T-helper 17 cell (primary cell): Measurements from ENCODE around the gene PPARG. TPM values are rescaled to one million over a fixed set of nuclear protein-coding genes. Genes with fewer than 3 reads are reported as not detected.

Source experiments
- ATAC-seq: fragments of 150-1000 bp; cut with Tn5 transposase; 2 replicates; pipeline ENCODE4 v1.10.0; 2021; ENCODE audit warnings: mild to moderate bottlenecking, moderate library complexity
- DNase-seq, 3 donors: peaks; one replicate each; pipeline versions ENCODE4 v3.0.0 to v3.0.0-alpha.2; 2020 to 2021
- H3K9me3 ChIP-seq: one replicate; pipeline ENCODE4 v1.7.0; 2013; ENCODE audit warnings: low read length, mild to moderate bottlenecking; ENCODE audit not compliant: control insufficient read depth, poor library complexity, severe bottlenecking
- H3K27ac Mint-ChIP-seq: one replicate; pipeline ENCODE4 v1.8.0; 2022; ENCODE audit warnings: mild to moderate bottlenecking, moderate library complexity, mixed read lengths
- H3K27me3 Mint-ChIP-seq: one replicate; pipeline ENCODE4 v1.8.0; 2022; ENCODE audit warnings: mixed read lengths
- H3K36me3 Mint-ChIP-seq: one replicate; pipeline ENCODE4 v1.8.0; 2022; ENCODE audit warnings: low read depth, mixed read lengths
- H3K4me1 Mint-ChIP-seq: one replicate; pipeline ENCODE4 v1.8.0; 2022; ENCODE audit warnings: mild to moderate bottlenecking, mixed read lengths
- H3K4me3 Mint-ChIP-seq: one replicate; pipeline ENCODE4 v1.8.0; 2022; ENCODE audit warnings: mild to moderate bottlenecking, moderate library complexity, mixed read lengths
- total RNA-seq, 4 donors: library from RNA in 2 of 4; stranded (reverse) in 2 of 4; gene quantifications; one replicate each; pipeline ENCODE4 v1.2.3 and lab custom pipeline; 2022 to 2026

Gene PPARG
- total RNA-seq, 2 donors from 2014 or later: 1.1 to 1.2 TPM

DNA sequence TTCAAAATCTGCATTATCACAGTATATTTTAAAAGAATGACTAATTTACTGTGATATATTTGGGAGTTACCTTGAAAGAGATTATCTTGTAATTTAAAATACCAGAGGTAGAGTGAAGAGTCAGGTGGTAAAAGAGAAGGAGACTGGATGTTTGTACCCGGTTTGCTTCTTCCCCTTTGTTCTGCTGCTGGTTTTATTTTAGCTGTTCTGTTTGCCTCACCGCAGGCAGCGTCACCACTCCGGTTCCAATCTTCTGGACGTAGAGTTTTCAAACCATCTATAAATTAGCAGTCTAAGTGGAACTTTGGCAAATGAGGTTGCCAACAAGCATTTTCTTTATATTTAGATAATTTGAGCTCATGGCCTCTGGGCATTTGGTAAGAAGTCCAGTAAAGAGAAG lies 38.2 kb downstream of the PPARG start:
- Mint-ChIP-seq H3K27ac (no peak overlapping the region), H3K4me1 (peaks cover 2% of the 10 kb centered on the region), H3K36me3 (peaks cover 4% of the 10 kb centered on the region), H3K27me3 (peaks cover 6% of the 10 kb centered on the region), H3K4me3 (no peak overlapping the region)
- DNase-seq (no peak), ATAC-seq (no peak)
- no peaks in the 10 kb centered on the region for H3K9me3 ChIP-seq

GRCh38 chr3:12328132-12328836 lies 39.4 kb downstream of the PPARG start:
- no peaks in the 10 kb centered on the region for H3K9me3 ChIP-seq
- DNase-seq: no peak
- Mint-ChIP-seq H3K36me3 (peaks cover 2% of the 10 kb centered on the region), H3K27ac (no peak overlapping the region), H3K4me3 (no peak overlapping the region), H3K27me3 (no peaks in the 10 kb centered on the region), H3K4me1 (peaks cover 2% of the 10 kb centered on the region)
- ATAC-seq: no peak

DNA sequence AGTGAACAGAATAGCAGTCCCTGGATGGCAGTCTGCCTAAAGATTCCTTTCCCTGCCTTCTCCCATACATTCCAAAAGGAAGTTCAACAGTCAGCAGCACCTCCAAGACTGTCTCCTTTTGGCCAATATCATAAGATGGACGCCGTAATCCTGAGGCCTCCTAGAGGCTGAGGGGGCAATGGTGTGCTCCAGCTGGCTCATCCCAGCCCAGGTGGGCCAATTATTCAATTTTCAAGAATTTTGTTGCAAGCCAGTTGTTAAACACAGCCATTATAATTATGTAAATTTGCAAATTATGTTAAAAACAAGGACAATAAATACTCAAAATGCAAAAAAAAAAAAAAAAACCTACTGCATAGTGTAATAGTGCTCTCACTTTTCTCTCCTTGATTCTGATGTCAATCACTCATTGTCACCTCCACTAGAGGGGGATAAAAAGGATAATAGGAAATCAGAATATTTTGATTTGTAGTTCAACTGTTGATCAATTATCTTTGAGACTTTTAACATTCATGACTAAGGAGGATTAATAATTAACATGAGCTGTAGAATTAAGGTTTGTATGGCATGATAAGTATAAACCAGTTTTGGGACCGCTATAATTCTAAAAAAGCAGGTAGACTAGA lies 40.1 kb downstream of the PPARG start:
- Mint-ChIP-seq H3K27ac (no peak overlapping the region), H3K4me1 (peaks cover 2% of the 10 kb centered on the region), H3K36me3 (peaks cover 2% of the 10 kb centered on the region), H3K27me3 (no peaks in the 10 kb centered on the region), H3K4me3 (no peak overlapping the region)
- no peak for DNase-seq
- no peaks in the 10 kb centered on the region for H3K9me3 ChIP-seq
- no peak for ATAC-seq

DNA sequence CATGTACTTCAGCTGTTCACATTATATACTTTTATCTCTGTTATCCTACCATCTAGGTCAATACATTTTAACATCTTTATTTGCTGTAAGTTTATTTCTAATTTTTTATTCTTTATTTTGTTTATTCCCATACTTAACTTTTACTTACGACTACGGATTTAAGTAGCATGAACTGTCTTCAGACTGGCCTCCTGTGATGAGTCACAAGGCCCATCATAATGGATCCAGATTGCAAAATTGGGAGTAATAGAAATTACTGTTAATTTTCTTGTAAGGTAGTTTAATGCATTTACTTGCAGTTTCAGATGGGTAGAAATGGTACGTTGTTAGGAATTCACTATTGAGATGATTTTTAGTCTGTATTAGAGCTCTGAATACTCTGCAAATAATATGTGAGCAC lies 45.9 kb downstream of the PPARG start:
- Mint-ChIP-seq H3K4me1 (peaks cover 16% of the 10 kb centered on the region), H3K27ac (peak overlapping the region; percentile 24), H3K36me3 (no peaks in the 10 kb centered on the region), H3K4me3 (no peak overlapping the region), H3K27me3 (no peaks in the 10 kb centered on the region)
- H3K9me3 ChIP-seq: no peaks in the 10 kb centered on the region
- DNase-seq (no peak), ATAC-seq (no peak)

DNA sequence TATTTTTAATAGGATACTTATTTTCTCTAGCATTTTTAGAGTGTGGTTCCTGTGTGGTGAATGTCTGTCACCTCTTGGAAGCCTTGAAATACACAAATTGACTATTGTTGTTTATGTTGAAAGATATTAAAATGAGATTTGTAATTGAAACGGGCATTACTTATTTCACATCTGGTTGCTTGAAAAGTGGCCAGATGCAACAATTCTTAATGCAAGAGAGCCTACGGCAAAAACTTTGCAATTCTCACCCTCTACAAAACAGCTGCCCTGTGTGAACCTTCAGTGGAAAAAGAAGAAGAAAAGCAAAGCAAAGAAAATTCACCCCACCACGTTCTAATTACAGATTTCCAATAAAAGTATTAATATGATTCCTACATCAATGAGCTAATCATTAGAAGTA lies 46.6 kb downstream of the PPARG start:
- no peak for DNase-seq
- Mint-ChIP-seq H3K27ac (peak overlapping the region; percentile 89), H3K36me3 (no peaks in the 10 kb centered on the region), H3K27me3 (no peaks in the 10 kb centered on the region), H3K4me3 (peak overlapping the region; percentile 84), H3K4me1 (peaks cover 16% of the 10 kb centered on the region)
- H3K9me3 ChIP-seq: no peaks in the 10 kb centered on the region
- no peak for ATAC-seq

DNA sequence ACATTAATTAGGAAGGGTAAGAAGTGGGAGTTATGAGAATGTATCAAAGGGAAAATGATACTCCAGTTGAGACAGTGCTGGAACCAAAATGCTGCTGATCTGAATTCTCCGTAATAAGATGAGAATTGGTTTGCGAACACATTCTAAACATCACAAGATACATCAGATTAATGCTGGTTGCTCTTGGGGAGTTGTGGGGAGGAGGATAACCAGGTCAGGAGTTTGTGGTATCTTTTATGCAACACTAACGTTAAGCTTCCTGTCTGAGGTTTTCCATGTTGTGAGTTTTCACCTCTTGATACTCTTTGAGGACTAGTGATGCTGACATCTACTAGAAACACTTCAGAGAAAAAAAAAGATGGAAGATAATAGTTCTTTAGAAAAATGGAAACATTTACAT lies 47.2 kb downstream of the PPARG start:
- Mint-ChIP-seq H3K27ac (peak overlapping the region; percentile 89), H3K36me3 (no peaks in the 10 kb centered on the region), H3K4me1 (peaks cover 16% of the 10 kb centered on the region), H3K27me3 (no peaks in the 10 kb centered on the region), H3K4me3 (peak overlapping the region; percentile 84)
- no peaks in the 10 kb centered on the region for H3K9me3 ChIP-seq
- no peak for DNase-seq
- ATAC-seq: peak; percentile 99

- H3K4me1 Mint-ChIP-seq: peaks cover 16% of the 10 kb centered on the region
- H3K4me3 Mint-ChIP-seq: no peak overlapping the region
- H3K36me3 Mint-ChIP-seq: no peaks in the 10 kb centered on the region
- no peak for DNase-seq
- ATAC-seq: no peak
- H3K9me3 ChIP-seq: no peaks in the 10 kb centered on the region
- no peaks in the 10 kb centered on the region for H3K27me3 Mint-ChIP-seq
- H3K27ac Mint-ChIP-seq: no peak overlapping the region
These were observed 50.0 kb downstream of the PPARG start for GRCh38 chr3:12338595-12339546.

DNA sequence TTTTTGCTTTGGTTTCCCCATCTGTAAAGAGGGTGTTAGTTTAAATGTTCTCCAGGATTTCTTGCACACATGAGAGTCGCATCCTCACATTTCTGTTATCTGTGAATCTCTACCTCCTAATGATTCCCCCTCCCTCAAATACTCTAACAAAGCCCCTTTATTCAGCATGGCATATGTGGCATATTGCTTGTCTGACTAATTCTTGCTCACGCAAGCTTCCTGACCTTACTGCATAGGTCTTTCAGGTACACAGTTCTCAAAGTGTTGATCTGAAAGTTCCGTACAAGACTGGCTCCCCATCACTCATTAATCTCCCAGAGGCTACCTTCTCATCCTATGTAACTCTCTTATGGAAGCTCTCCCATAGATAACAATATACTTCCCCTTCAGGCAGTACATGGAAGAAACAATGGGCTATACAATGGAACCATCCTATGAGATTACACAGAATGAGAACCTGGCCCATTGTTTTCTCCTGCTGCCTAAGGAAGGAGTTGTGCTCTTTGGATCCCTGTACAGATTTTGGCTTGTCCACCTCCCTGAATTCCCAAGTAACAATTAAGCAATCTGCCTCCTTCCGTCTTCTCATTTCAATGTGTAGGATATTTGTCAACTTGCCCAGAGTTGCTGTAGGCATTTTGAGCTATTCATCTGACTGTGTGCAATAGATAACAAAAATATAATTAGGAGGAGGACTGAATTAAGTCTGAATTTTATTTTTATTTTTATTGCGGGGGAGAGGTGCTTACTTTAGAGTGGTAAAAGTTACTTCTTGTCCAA lies 51.0 kb downstream of the PPARG start:
- H3K4me3 Mint-ChIP-seq: no peak overlapping the region

DNA sequence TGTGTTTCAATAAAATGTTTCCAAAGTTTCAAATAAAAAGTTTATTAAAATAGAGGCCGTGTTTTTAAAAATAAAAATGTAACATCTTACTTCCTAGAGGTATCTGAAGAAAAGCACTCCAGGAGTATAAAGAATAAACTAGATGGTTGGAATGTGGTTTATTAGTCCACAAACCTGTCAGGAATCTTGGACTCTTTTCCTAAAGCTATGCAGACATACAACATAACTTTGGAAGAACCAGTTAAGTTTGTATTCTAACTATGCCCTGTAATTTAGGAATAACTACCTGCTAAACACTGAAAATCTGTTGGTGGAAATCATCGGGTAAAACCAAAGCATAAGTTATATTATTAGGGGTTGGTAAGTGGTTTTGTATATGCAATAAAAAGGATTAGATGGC lies 51.6 kb downstream of the PPARG start:
- H3K36me3 Mint-ChIP-seq: no peaks in the 10 kb centered on the region
- no peak overlapping the region for H3K4me3 Mint-ChIP-seq
- DNase-seq: no peak
- peaks cover 17% of the 10 kb centered on the region for H3K4me1 Mint-ChIP-seq
- H3K27me3 Mint-ChIP-seq: peaks cover 4% of the 10 kb centered on the region
- no peaks in the 10 kb centered on the region for H3K9me3 ChIP-seq
- ATAC-seq: no peak
- no peak overlapping the region for H3K27ac Mint-ChIP-seq

More for the DNA sequence above, 51.0 kb downstream of the PPARG start:
- no peaks in the 10 kb centered on the region for H3K9me3 ChIP-seq
- Mint-ChIP-seq H3K36me3 (no peaks in the 10 kb centered on the region), H3K27ac (no peak overlapping the region), H3K27me3 (no peaks in the 10 kb centered on the region), H3K4me1 (peaks cover 16% of the 10 kb centered on the region)
- ATAC-seq (no peak), DNase-seq (no peak)

DNA sequence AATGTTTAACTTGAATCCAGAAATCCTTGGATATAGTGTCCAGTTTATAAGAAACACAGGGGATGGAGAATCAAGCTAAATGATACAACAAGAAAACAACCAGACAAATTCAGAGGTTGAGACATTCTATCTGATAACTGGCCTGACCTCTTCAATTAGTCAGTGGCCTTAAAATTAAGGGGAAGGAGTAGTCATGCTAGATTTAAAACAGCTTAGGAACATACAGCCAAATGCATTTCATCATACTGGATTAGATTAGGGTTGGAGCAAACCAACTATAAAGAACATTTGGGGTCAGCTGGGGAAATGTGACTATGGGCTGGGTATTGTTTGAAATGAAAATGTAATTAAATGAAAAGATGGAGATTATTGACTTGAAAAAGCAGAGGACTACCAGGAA lies 53.3 kb downstream of the PPARG start:
- Mint-ChIP-seq H3K27me3 (peaks cover 11% of the 10 kb centered on the region), H3K36me3 (no peaks in the 10 kb centered on the region), H3K4me1 (peaks cover 10% of the 10 kb centered on the region), H3K27ac (no peak overlapping the region), H3K4me3 (no peak overlapping the region)
- ATAC-seq: no peak
- DNase-seq: no peak
- H3K9me3 ChIP-seq: no peaks in the 10 kb centered on the region

- Mint-ChIP-seq H3K27ac (no peak overlapping the region), H3K4me3 (no peak overlapping the region), H3K27me3 (peaks cover 16% of the 10 kb centered on the region), H3K4me1 (peaks cover 8% of the 10 kb centered on the region), H3K36me3 (no peaks in the 10 kb centered on the region)
- no peak for DNase-seq
- H3K9me3 ChIP-seq: no peaks in the 10 kb centered on the region
- no peak for ATAC-seq
These were observed 54.2 kb downstream of the PPARG start for GRCh38 chr3:12343047-12343501.

- H3K9me3 ChIP-seq: no peaks in the 10 kb centered on the region
- H3K4me3 Mint-ChIP-seq: peak overlapping the region; percentile 56
- H3K27me3 Mint-ChIP-seq: peaks cover 21% of the 10 kb centered on the region
- H3K4me1 Mint-ChIP-seq: peaks cover 8% of the 10 kb centered on the region
- ATAC-seq (peak; percentile 30), DNase-seq (no peak)
- no peak overlapping the region for H3K27ac Mint-ChIP-seq
- no peaks in the 10 kb centered on the region for H3K36me3 Mint-ChIP-seq
These were observed 56.3 kb downstream of the PPARG start for GRCh38 chr3:12345141-12345561.
